ENCODE measurements around the gene ARRDC4. TPM values are rescaled to one million over a fixed set of nuclear protein-coding genes. Genes with fewer than 3 reads are reported as not detected.

The ARRDC4 gene
- total and polyA plus RNA-seq, 4 donors = 16.5 to 41.5 (median 19.4) TPM

DNA sequence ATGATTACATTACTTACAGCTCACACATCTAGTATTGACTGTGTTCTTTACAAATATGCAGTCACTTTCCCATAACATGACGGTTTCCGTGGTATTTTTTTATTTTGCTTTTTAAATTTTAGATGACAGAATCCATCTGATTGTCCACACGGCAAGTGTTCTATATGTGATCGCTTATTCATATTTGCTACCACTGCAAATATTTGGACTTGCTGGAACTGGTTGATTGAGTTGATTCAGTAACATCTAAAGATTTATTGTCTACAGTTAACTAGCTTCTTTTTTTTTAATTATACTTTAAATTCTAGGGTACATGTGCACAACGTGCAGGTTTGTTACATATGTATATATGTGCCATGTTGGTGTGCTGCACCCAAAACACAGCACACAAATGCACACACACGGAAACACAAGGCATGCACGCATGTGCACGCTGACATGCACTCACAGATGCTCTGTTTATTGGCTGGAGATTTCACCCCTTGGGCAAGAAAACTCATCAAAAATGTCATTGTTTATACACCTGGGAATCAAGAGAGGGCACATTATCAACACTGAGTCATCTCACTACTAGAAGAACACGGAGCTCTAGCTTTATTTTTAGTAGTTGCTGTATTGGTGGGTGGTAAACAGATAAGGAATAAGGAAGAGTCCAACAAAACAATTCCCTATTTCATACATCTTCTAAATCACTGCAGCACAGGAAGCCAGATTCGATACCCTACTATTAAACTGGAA lies 16.4 kb downstream of the ARRDC4 start:
- peaks cover 2 to 8% (median 5%) of the 10 kb centered on the region in 4 donors for H3K36me3 ChIP-seq (ENCODE audit: control insufficient read depth in 4 of 4, insufficient read depth in 4 of 4, low read length in 4 of 4)
- ATAC-seq (ENCODE audit: insufficient read depth, low FRiP score) (no peak), DNase-seq (no peak)
- H3K4me3 ChIP-seq = no peak overlapping the region
- TF ChIP-seq, protein P1, sequence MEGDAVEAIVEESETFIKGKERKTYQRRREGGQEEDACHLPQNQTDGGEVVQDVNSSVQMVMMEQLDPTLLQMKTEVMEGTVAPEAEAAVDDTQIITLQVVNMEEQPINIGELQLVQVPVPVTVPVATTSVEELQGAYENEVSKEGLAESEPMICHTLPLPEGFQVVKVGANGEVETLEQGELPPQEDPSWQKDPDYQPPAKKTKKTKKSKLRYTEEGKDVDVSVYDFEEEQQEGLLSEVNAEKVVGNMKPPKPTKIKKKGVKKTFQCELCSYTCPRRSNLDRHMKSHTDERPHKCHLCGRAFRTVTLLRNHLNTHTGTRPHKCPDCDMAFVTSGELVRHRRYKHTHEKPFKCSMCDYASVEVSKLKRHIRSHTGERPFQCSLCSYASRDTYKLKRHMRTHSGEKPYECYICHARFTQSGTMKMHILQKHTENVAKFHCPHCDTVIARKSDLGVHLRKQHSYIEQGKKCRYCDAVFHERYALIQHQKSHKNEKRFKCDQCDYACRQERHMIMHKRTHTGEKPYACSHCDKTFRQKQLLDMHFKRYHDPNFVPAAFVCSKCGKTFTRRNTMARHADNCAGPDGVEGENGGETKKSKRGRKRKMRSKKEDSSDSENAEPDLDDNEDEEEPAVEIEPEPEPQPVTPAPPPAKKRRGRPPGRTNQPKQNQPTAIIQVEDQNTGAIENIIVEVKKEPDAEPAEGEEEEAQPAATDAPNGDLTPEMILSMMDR (IDR thresholded peaks at IDR 0.05; ENCODE audit: control extremely low read depth, extremely low read depth) = no peak
- peaks cover 0 to 7% (median 0%) of the 10 kb centered on the region in 5 donors for H3K4me1 ChIP-seq (ENCODE audit: control insufficient read depth in 5 of 5, insufficient read depth in 5 of 5, low read length in 5 of 5)
- H3K9ac ChIP-seq (ENCODE audit: insufficient read depth in 1 of 2, low read length in 2 of 2) = no peak overlapping the region
- 81 to 89% methylated on average over 10 of the region's 10 CpGs for WGBS, 2 donors
- H3K27me3 ChIP-seq (ENCODE audit: control insufficient read depth in 3 of 3, insufficient read depth in 3 of 3, low read length in 2 of 3) = no peaks in the 10 kb centered on the region
- no peaks in the 10 kb centered on the region for H3K9me3 ChIP-seq (ENCODE audit: control insufficient read depth in 4 of 4, insufficient read depth in 3 of 4, low read length in 3 of 4)
- H3K27ac ChIP-seq (ENCODE audit: low read depth in 1 of 2, low read length in 1 of 2) = no peak overlapping the region

DNA sequence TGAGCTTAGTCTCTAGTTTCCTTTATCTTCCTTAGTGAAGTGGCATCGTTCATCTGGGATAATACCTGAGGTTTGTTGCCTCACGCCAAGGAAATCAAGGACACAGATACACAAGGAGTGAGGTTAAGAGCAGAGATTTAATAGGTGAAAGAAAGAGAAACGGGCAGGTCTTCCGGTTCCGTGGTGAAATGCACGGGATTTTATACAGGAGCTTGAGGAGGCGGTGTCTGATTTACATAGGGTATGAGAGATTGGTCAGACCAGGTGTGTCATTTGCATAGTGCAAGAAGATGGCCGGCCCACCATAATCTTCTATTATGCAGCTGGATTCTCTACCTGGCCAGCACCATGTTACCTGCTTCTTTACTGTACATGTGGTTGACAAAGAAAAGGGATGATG lies 17.2 kb downstream of the ARRDC4 start:
- peak in 1 of 3 donors; percentile 15 for DNase-seq
- no peak overlapping the region for H3K27ac ChIP-seq (ENCODE audit: low read depth in 1 of 2, low read length in 1 of 2)
- H3K9ac ChIP-seq (ENCODE audit: insufficient read depth in 1 of 2, low read length in 2 of 2) = no peak overlapping the region
- 66 to 86% methylated on average over 8 of the region's 8 CpGs for WGBS, 2 donors
- peaks cover 0 to 7% (median 0%) of the 10 kb centered on the region in 5 donors for H3K4me1 ChIP-seq (ENCODE audit: control insufficient read depth in 5 of 5, insufficient read depth in 5 of 5, low read length in 5 of 5)
- no peaks in the 10 kb centered on the region for H3K9me3 ChIP-seq (ENCODE audit: control insufficient read depth in 4 of 4, insufficient read depth in 3 of 4, low read length in 3 of 4)
- H3K4me3 ChIP-seq = no peak overlapping the region
- no peaks in the 10 kb centered on the region for H3K27me3 ChIP-seq (ENCODE audit: control insufficient read depth in 3 of 3, insufficient read depth in 3 of 3, low read length in 2 of 3)
- ATAC-seq (ENCODE audit: insufficient read depth, low FRiP score) = no peak
- TF ChIP-seq, protein P1 (IDR thresholded peaks at IDR 0.05; ENCODE audit: control extremely low read depth, extremely low read depth) = no peak
- H3K36me3 ChIP-seq (ENCODE audit: control insufficient read depth in 4 of 4, insufficient read depth in 4 of 4, low read length in 4 of 4) = peaks cover 0 to under 1% (median 0%) of the 10 kb centered on the region in 4 donors

GRCh38 chr15:97978401-97979139 lies 18.1 kb downstream of the ARRDC4 start:
- H3K27ac ChIP-seq (ENCODE audit: low read depth in 1 of 2, low read length in 1 of 2) = no peak overlapping the region
- no peak overlapping the region for H3K9ac ChIP-seq (ENCODE audit: insufficient read depth in 1 of 2, low read length in 2 of 2)
- H3K27me3 ChIP-seq (ENCODE audit: control insufficient read depth in 3 of 3, insufficient read depth in 3 of 3, low read length in 2 of 3) = no peaks in the 10 kb centered on the region
- H3K4me1 ChIP-seq (ENCODE audit: control insufficient read depth in 5 of 5, insufficient read depth in 5 of 5, low read length in 5 of 5) = peaks cover 0 to 7% (median 1%) of the 10 kb centered on the region in 5 donors
- DNase-seq = no peak
- ATAC-seq (ENCODE audit: insufficient read depth, low FRiP score) = no peak
- H3K4me3 ChIP-seq = no peak overlapping the region
- no peaks in the 10 kb centered on the region for H3K9me3 ChIP-seq (ENCODE audit: control insufficient read depth in 4 of 4, insufficient read depth in 3 of 4, low read length in 3 of 4)
- H3K36me3 ChIP-seq (ENCODE audit: control insufficient read depth in 4 of 4, insufficient read depth in 4 of 4, low read length in 4 of 4) = no peaks in the 10 kb centered on the region
- TF ChIP-seq, protein P1 (IDR thresholded peaks at IDR 0.05; ENCODE audit: control extremely low read depth, extremely low read depth) = no peak
- whole genome bisulfite sequencing, 2 donors = 41 to 49% methylated on average over 4 of the region's 4 CpGs
